ENCODE results near the gene PPIL4.
"Not testable (repeated sequence)": the region's sequence is repeated elsewhere in the genome, so short reads cannot be mapped to it uniquely, and the experiment has no call there.

PPIL4 gene

GRCh38 chr6:149529650-149530049 lies 16.2 kb downstream of the PPIL4 start:
- DNase-seq, result no peak

- DNase-seq, result no peak
These were observed 30.3 kb downstream of the PPIL4 start for GRCh38 chr6:149515494-149515893.

GRCh38 chr6:149513915-149514314 lies 31.9 kb downstream of the PPIL4 start:
- no peak for DNase-seq

GRCh38 chr6:149510793-149511512 lies 34.9 kb downstream of the PPIL4 start:
- no peak for DNase-seq

- DNase-seq, result no peak
These were observed 37.4 kb downstream of the PPIL4 start for GRCh38 chr6:149508485-149508884.

- DNase-seq, result no peak
These were observed 42.0 kb downstream of the PPIL4 start for GRCh38 chr6:149503872-149504271.

GRCh38 chr6:149503276-149503675 lies 42.6 kb downstream of the PPIL4 start:
- no peak for DNase-seq

GRCh38 chr6:149501768-149502167 lies 44.1 kb downstream of the PPIL4 start:
- DNase-seq, result no peak

- DNase-seq, result no peak
These were observed 44.6 kb downstream of the PPIL4 start for GRCh38 chr6:149501201-149501600.

GRCh38 chr6:149500096-149500495 lies 45.7 kb downstream of the PPIL4 start:
- no peak for DNase-seq

GRCh38 chr6:149499066-149499465 lies 46.8 kb downstream of the PPIL4 start:
- no peak for DNase-seq

- DNase-seq, result no peak
These were observed 48.5 kb downstream of the PPIL4 start for GRCh38 chr6:149497365-149497764.

- DNase-seq, result not testable (repeated sequence)
These were observed 49.2 kb downstream of the PPIL4 start for GRCh38 chr6:149496597-149496996.

GRCh38 chr6:149495349-149496016 lies 50.4 kb downstream of the PPIL4 start:
- DNase-seq, result not testable (repeated sequence)

- DNase-seq, result not testable (repeated sequence)
These were observed 51.0 kb downstream of the PPIL4 start for GRCh38 chr6:149494810-149495209.

- no peak for DNase-seq
These were observed 52.0 kb downstream of the PPIL4 start for GRCh38 chr6:149493761-149494320.

- DNase-seq, result no peak
These were observed 53.0 kb downstream of the PPIL4 start for GRCh38 chr6:149492798-149493343.

GRCh38 chr6:149489967-149490366 lies 55.9 kb downstream of the PPIL4 start:
- no peak for DNase-seq

GRCh38 chr6:149488815-149489214 lies 57.0 kb downstream of the PPIL4 start:
- no peak for DNase-seq

- DNase-seq, result no peak
These were observed 58.5 kb downstream of the PPIL4 start for GRCh38 chr6:149487316-149487715.

GRCh38 chr6:149484733-149485700 lies 60.8 kb downstream of the PPIL4 start, which contains the start of gene ZC3H12D:
Gene ZC3H12D, minus strand, starts transcription at chr6:149485014. Its CDS starts 10,471 bp downstream, at chr6:149474543.
- DNase-seq, result no peak

- DNase-seq, result no peak
These were observed 61.8 kb downstream of the PPIL4 start for GRCh38 chr6:149483849-149484655.
